ENCODE data around the gene AJM1.

The AJM1 gene

GRCh38 chr9:136825295-136826187, 16.7 kb upstream of the AJM1 start:
- no peak for TF ChIP-seq CTCF (IDR thresholded peaks at IDR 0.05; ENCODE audit: low read length, missing control alignments)
- no peak for DNase-seq (ENCODE audit: low read depth)
- H3K4me3 ChIP-seq (replicated peaks; ENCODE audit: low read depth, low read length) = no peak overlapping the region

- DNase-seq (ENCODE audit: low read depth) = no peak
- no peak overlapping the region for H3K4me3 ChIP-seq (replicated peaks; ENCODE audit: low read depth, low read length)
- no peak for TF ChIP-seq CTCF (IDR thresholded peaks at IDR 0.05; ENCODE audit: low read length, missing control alignments)
Measured at GRCh38 chr9:136826188-136826541, 16.1 kb upstream of the AJM1 start.

- no peak overlapping the region for H3K4me3 ChIP-seq (replicated peaks; ENCODE audit: low read depth, low read length)
- no peak for TF ChIP-seq CTCF (IDR thresholded peaks at IDR 0.05; ENCODE audit: low read length, missing control alignments)
- DNase-seq (ENCODE audit: low read depth) = no peak
Measured at GRCh38 chr9:136826703-136827582, 15.3 kb upstream of the AJM1 start.

- H3K4me3 ChIP-seq (replicated peaks; ENCODE audit: low read depth, low read length) = no peak overlapping the region
- no peak for TF ChIP-seq CTCF (IDR thresholded peaks at IDR 0.05; ENCODE audit: low read length, missing control alignments)
- no peak for DNase-seq (ENCODE audit: low read depth)
Measured at GRCh38 chr9:136827794-136828473, 14.3 kb upstream of the AJM1 start.

GRCh38 chr9:136828474-136829140, 13.7 kb upstream of the AJM1 start:
- H3K4me3 ChIP-seq (replicated peaks; ENCODE audit: low read depth, low read length) = no peak overlapping the region
- no peak for TF ChIP-seq CTCF (IDR thresholded peaks at IDR 0.05; ENCODE audit: low read length, missing control alignments)

GRCh38 chr9:136829412-136829811, 12.9 kb upstream of the AJM1 start:
- TF ChIP-seq CTCF (IDR thresholded peaks at IDR 0.05; ENCODE audit: low read length, missing control alignments) = no peak
- no peak overlapping the region for H3K4me3 ChIP-seq (replicated peaks; ENCODE audit: low read depth, low read length)

More at GRCh38 chr9:136828474-136829140, 13.7 kb upstream of the AJM1 start:
- no peak for DNase-seq (ENCODE audit: low read depth)

More at GRCh38 chr9:136829412-136829811, 12.9 kb upstream of the AJM1 start:
- no peak for DNase-seq (ENCODE audit: low read depth)

Measured in fibroblast of pulmonary artery (primary cell).